ENCODE results near the gene LRRFIP2. TPM values are rescaled to one million over a fixed set of nuclear protein-coding genes. Genes with fewer than 3 reads are reported as not detected.

LRRFIP2 gene
- total RNA-seq, 1 donor: 84.2 TPM

- DNase-seq (ENCODE audit: low read depth): no peak
- no peak overlapping the region for H3K4me3 ChIP-seq (ENCODE audit: low read depth, low read length)
- TF ChIP-seq CTCF (IDR thresholded peaks at IDR 0.05; ENCODE audit: insufficient read depth, low read depth, low read length): no peak
Measured at GRCh38 chr3:37029516-37030163, 144.7 kb downstream of the LRRFIP2 start.

- no peak for TF ChIP-seq CTCF (IDR thresholded peaks at IDR 0.05; ENCODE audit: insufficient read depth, low read depth, low read length)
- H3K4me3 ChIP-seq (ENCODE audit: low read depth, low read length): no peak overlapping the region
- no peak for DNase-seq (ENCODE audit: low read depth)
Measured at GRCh38 chr3:37029111-37029510, 145.3 kb downstream of the LRRFIP2 start.

- no peak for TF ChIP-seq CTCF (IDR thresholded peaks at IDR 0.05; ENCODE audit: insufficient read depth, low read depth, low read length)
- no peak overlapping the region for H3K4me3 ChIP-seq (ENCODE audit: low read depth, low read length)
- DNase-seq (ENCODE audit: low read depth): peak; percentile 33
Measured at GRCh38 chr3:37028329-37028728, 146.1 kb downstream of the LRRFIP2 start.

- H3K4me3 ChIP-seq (ENCODE audit: low read depth, low read length): no peak overlapping the region
- no peak for TF ChIP-seq CTCF (IDR thresholded peaks at IDR 0.05; ENCODE audit: insufficient read depth, low read depth, low read length)
- DNase-seq (ENCODE audit: low read depth): no peak
Measured at GRCh38 chr3:37026851-37027250, 147.5 kb downstream of the LRRFIP2 start.

GRCh38 chr3:37025561-37026335 is 148.6 kb downstream of the LRRFIP2 start:
- no peak for DNase-seq (ENCODE audit: low read depth)
- no peak overlapping the region for H3K4me3 ChIP-seq (ENCODE audit: low read depth, low read length)
- no peak for TF ChIP-seq CTCF (IDR thresholded peaks at IDR 0.05; ENCODE audit: insufficient read depth, low read depth, low read length)

- TF ChIP-seq CTCF (IDR thresholded peaks at IDR 0.05; ENCODE audit: insufficient read depth, low read depth, low read length): no peak
- DNase-seq (ENCODE audit: low read depth): no peak
- H3K4me3 ChIP-seq (ENCODE audit: low read depth, low read length): no peak overlapping the region
Measured at GRCh38 chr3:37024820-37025405, 149.5 kb downstream of the LRRFIP2 start.
